G401.6 (cell line): ENCODE measurements around the gene IRS1.

Source experiments
- FAIRE-seq: peaks from 2 replicates; lab custom pipeline; 2012; peaks lifted over from hg19 to GRCh38; lab: Jason Lieb, UNC

Gene IRS1

GRCh38 chr2:226726546-226726945 lies 73.1 kb downstream of the IRS1 start:
- no peak for FAIRE-seq

- peak; percentile 19 for FAIRE-seq
Measured at GRCh38 chr2:226725126-226725860, 74.3 kb downstream of the IRS1 start.

- FAIRE-seq, result no peak
Measured at GRCh38 chr2:226721541-226721940, 78.1 kb downstream of the IRS1 start.

GRCh38 chr2:226720948-226721347 lies 78.7 kb downstream of the IRS1 start:
- FAIRE-seq, result no peak

GRCh38 chr2:226717719-226718118 lies 81.9 kb downstream of the IRS1 start:
- FAIRE-seq, result no peak

GRCh38 chr2:226716126-226716525 lies 83.5 kb downstream of the IRS1 start:
- no peak for FAIRE-seq

- FAIRE-seq, result no peak
Measured at GRCh38 chr2:226715347-226715990, 84.2 kb downstream of the IRS1 start.

- FAIRE-seq, result no peak
Measured at GRCh38 chr2:226712941-226713340, 86.7 kb downstream of the IRS1 start.

GRCh38 chr2:226711606-226712296 lies 87.9 kb downstream of the IRS1 start:
- no peak for FAIRE-seq

GRCh38 chr2:226707499-226707898 lies 92.1 kb downstream of the IRS1 start:
- no peak for FAIRE-seq

GRCh38 chr2:226705965-226706364 lies 93.7 kb downstream of the IRS1 start:
- no peak for FAIRE-seq

GRCh38 chr2:226705133-226705886 lies 94.3 kb downstream of the IRS1 start:
- no peak for FAIRE-seq

GRCh38 chr2:226703514-226703913 lies 96.1 kb downstream of the IRS1 start:
- FAIRE-seq, result no peak

- FAIRE-seq, result no peak
Measured at GRCh38 chr2:226702376-226702775, 97.2 kb downstream of the IRS1 start.

GRCh38 chr2:226701052-226701451 lies 98.6 kb downstream of the IRS1 start:
- no peak for FAIRE-seq

GRCh38 chr2:226699321-226699720 lies 100.3 kb downstream of the IRS1 start:
- FAIRE-seq, result no peak

GRCh38 chr2:226698671-226699070 lies 100.9 kb downstream of the IRS1 start:
- no peak for FAIRE-seq

GRCh38 chr2:226694586-226695284 lies 104.9 kb downstream of the IRS1 start:
- no peak for FAIRE-seq

GRCh38 chr2:226694149-226694548 lies 105.5 kb downstream of the IRS1 start:
- FAIRE-seq, result no peak

- no peak for FAIRE-seq
Measured at GRCh38 chr2:226693521-226693920, 106.1 kb downstream of the IRS1 start.

- FAIRE-seq, result no peak
Measured at GRCh38 chr2:226692521-226693126, 107.0 kb downstream of the IRS1 start.

GRCh38 chr2:226691255-226691654 lies 108.4 kb downstream of the IRS1 start:
- no peak for FAIRE-seq
